Osteoblast (primary cell): ENCODE data around the gene FBXW11. TPM values are rescaled to one million over a fixed set of nuclear protein-coding genes. Genes with fewer than 3 reads are reported as not detected.

ENCODE experiments used
- DNase-seq: peaks from one replicate; pipeline ENCODE4 v3.0.0; 2011; ENCODE audit warnings: low spot score, mixed read lengths; ENCODE audit not compliant: insufficient read length; ENCODE audit errors: missing footprints
- H2AFZ ChIP-seq: 2 replicates; pipeline ENCODE4 v1.6.0; 2011; ENCODE audit warnings: mild to moderate bottlenecking, low read length
- H3K27ac ChIP-seq: 2 replicates; pipeline ENCODE4 v1.5.1; 2011; ENCODE audit warnings: mild to moderate bottlenecking, low read depth, low read length, moderate library complexity
- H3K27me3 ChIP-seq: 2 replicates; pipeline ENCODE4 v1.6.0; 2012; ENCODE audit warnings: mild to moderate bottlenecking, control low read depth, inconsistent platforms, low read length, moderate library complexity; ENCODE audit not compliant: insufficient read depth
- H3K36me3 ChIP-seq: 2 replicates; pipeline ENCODE4 v1.5.1; 2011; ENCODE audit warnings: mild to moderate bottlenecking, low read length, control low read depth, moderate library complexity; ENCODE audit not compliant: insufficient read depth
- H3K4me1 ChIP-seq: 2 replicates; pipeline ENCODE4 v1.5.1; 2011; ENCODE audit warnings: mild to moderate bottlenecking, low read length, control low read depth, moderate library complexity; ENCODE audit not compliant: insufficient read depth
- H3K4me2 ChIP-seq: 2 replicates; pipeline ENCODE4 v1.6.0; 2011; ENCODE audit warnings: mild to moderate bottlenecking, low read length; ENCODE audit not compliant: insufficient read depth
- H3K4me3 ChIP-seq: fragments of 200-600 bp; sonication (generic); 3 replicates; pipeline ENCODE4 v1.5.1; 2012; ENCODE audit warnings: mild to moderate bottlenecking, low read length, inconsistent platforms; ENCODE audit not compliant: insufficient read depth
- H3K79me2 ChIP-seq: 2 replicates; pipeline ENCODE4 v1.6.0; 2012; ENCODE audit warnings: mild to moderate bottlenecking, low read length, control low read depth, inconsistent platforms; ENCODE audit not compliant: insufficient read depth
- H3K9me3 ChIP-seq: 2 replicates; pipeline ENCODE4 v1.5.1; 2011; ENCODE audit warnings: low read depth, low read length, control low read depth
- H4K20me1 ChIP-seq: 2 replicates; pipeline ENCODE4 v1.6.0; 2012; ENCODE audit warnings: mild to moderate bottlenecking, low read length, control low read depth; ENCODE audit not compliant: insufficient read depth
- total RNA-seq: library from RNA; depleted of rRNA; stranded (reverse); fragments of >200 nt; gene quantifications from 2 replicates; pipeline ENCODE4 v1.2.3, GENCODE V29; 2012
- TF ChIP-seq, protein P1 (sequence below): IDR thresholded peaks from 2 replicates; pipeline ENCODE4 v1.5.1; 2011; ENCODE audit warnings: mild to moderate bottlenecking, low read depth, low read length, moderate library complexity; ENCODE audit errors: extremely low read depth

The FBXW11 gene
- total RNA-seq, 1 donor, result 76.7 TPM

DNA sequence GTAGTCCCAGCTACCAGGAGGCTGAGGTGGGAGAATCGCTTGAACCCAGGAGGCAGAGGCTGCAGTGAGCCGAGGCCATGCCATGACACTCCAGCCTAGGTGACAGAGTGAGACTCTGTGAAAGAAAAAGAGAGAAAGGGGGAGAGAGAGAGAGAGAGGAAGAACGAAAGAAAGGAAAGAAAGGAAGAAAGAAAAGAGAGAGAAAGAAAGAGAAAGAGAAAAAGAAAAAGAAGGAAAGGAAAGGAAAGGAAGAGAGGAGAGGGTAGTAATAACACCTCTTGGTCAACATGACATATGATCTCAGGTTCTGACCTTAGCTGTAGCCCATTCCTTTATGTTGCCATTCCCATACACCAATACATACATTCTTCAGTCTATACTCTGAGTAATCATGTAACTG lies 14.1 kb downstream of the FBXW11 start:
- Histone ChIP-seq H2AFZ (no peak overlapping the region), H4K20me1 (peaks cover 56% of the 10 kb centered on the region), H3K9me3 (no peaks in the 10 kb centered on the region), H3K4me1 (peaks cover 19% of the 10 kb centered on the region), H3K27ac (no peak overlapping the region), H3K27me3 (no peaks in the 10 kb centered on the region), H3K36me3 (no peaks in the 10 kb centered on the region), H3K4me2 (no peak overlapping the region), H3K4me3 (no peak overlapping the region), H3K79me2 (peaks cover 92% of the 10 kb centered on the region)
- DNase-seq, result no peak
- TF ChIP-seq, protein P1, sequence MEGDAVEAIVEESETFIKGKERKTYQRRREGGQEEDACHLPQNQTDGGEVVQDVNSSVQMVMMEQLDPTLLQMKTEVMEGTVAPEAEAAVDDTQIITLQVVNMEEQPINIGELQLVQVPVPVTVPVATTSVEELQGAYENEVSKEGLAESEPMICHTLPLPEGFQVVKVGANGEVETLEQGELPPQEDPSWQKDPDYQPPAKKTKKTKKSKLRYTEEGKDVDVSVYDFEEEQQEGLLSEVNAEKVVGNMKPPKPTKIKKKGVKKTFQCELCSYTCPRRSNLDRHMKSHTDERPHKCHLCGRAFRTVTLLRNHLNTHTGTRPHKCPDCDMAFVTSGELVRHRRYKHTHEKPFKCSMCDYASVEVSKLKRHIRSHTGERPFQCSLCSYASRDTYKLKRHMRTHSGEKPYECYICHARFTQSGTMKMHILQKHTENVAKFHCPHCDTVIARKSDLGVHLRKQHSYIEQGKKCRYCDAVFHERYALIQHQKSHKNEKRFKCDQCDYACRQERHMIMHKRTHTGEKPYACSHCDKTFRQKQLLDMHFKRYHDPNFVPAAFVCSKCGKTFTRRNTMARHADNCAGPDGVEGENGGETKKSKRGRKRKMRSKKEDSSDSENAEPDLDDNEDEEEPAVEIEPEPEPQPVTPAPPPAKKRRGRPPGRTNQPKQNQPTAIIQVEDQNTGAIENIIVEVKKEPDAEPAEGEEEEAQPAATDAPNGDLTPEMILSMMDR, result no peak

- DNase-seq, result no peak
- Histone ChIP-seq H4K20me1 (peaks cover 46% of the 10 kb centered on the region), H3K4me3 (no peak overlapping the region), H3K9me3 (no peaks in the 10 kb centered on the region), H3K27me3 (no peaks in the 10 kb centered on the region), H3K4me1 (peaks cover 15% of the 10 kb centered on the region), H3K36me3 (no peaks in the 10 kb centered on the region), H3K4me2 (no peak overlapping the region), H2AFZ (no peak overlapping the region), H3K27ac (no peak overlapping the region), H3K79me2 (peaks cover 90% of the 10 kb centered on the region)
- TF ChIP-seq, protein P1, result no peak
Observed at GRCh38 chr5:171990713-171991015, 15.8 kb downstream of the FBXW11 start.

- no peak overlapping the region for H3K4me3 ChIP-seq
- H3K4me1 ChIP-seq, result peaks cover 19% of the 10 kb centered on the region
- H2AFZ ChIP-seq, result no peak overlapping the region
- H4K20me1 ChIP-seq, result peaks cover 50% of the 10 kb centered on the region
- DNase-seq, result no peak
- TF ChIP-seq, protein P1, result no peak
- no peaks in the 10 kb centered on the region for H3K36me3 ChIP-seq
- H3K79me2 ChIP-seq, result peaks cover 91% of the 10 kb centered on the region
- H3K27me3 ChIP-seq, result no peaks in the 10 kb centered on the region
- peak overlapping the region; percentile 59 for H3K27ac ChIP-seq
- no peak overlapping the region for H3K4me2 ChIP-seq
- no peaks in the 10 kb centered on the region for H3K9me3 ChIP-seq
Observed at GRCh38 chr5:171989946-171990712, 16.3 kb downstream of the FBXW11 start.

- Histone ChIP-seq H3K27me3 (no peaks in the 10 kb centered on the region), H3K4me2 (peak overlapping the region; percentile 53), H3K27ac (peak overlapping the region; percentile 59), H3K4me3 (no peak overlapping the region), H3K9me3 (no peaks in the 10 kb centered on the region), H2AFZ (no peak overlapping the region), H3K4me1 (peaks cover 25% of the 10 kb centered on the region), H3K36me3 (no peaks in the 10 kb centered on the region), H4K20me1 (peaks cover 59% of the 10 kb centered on the region), H3K79me2 (peaks cover 91% of the 10 kb centered on the region)
- DNase-seq, result no peak
- TF ChIP-seq, protein P1, result no peak
Observed at GRCh38 chr5:171989276-171989675, 17.2 kb downstream of the FBXW11 start.
